ENCODE data around the gene ACAP2. TPM values are rescaled to one million over a fixed set of nuclear protein-coding genes. Genes with fewer than 3 reads are reported as not detected.
"Not testable (repeated sequence)": the region's sequence is repeated elsewhere in the genome, so short reads cannot be mapped to it uniquely, and the experiment has no call there.

ACAP2 gene
- total and polyA plus RNA-seq, 3 experiments from 2014 or later: 39.5 to 47.0 (median 42.9) TPM

DNA sequence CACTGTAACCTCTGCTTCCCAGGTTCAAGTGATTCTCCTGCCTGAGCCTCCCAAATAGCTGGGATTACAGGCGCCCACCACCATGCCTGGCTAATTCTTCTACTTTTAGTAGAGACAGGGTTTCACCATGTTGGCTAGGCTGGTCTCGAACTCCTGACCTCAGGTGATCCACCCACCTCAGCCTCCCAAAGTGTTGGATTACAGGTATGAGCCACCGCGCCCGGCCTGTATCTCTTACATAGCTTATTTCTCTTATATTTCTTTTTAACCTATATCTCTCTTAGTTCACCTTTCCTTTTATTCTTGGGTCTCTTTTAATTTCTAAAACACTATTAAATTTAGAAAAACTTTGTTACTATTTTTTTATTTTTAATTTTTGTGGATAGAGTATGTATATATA is 213.9 kb downstream of the ACAP2 start:
- H3K27ac Mint-ChIP-seq; POLR2A ChIA-PET; H3K27me3 Mint-ChIP-seq; H3K27me3 ChIP-seq (ENCODE audit: insufficient read depth, low read length, poor library complexity, severe bottlenecking); CTCF ChIA-PET; H3K36me3 Mint-ChIP-seq; H3K4me3 ChIP-seq (ENCODE audit: low read length); H3K4me3 Mint-ChIP-seq; H3K4me1 ChIP-seq (ENCODE audit: insufficient read depth, low read length); H3K9me3 ChIP-seq (ENCODE audit: low read length); H3K27ac ChIP-seq (ENCODE audit: low read depth, low read length); DNase-seq; H3K36me3 ChIP-seq (ENCODE audit: insufficient read depth, low read length); H3K9me3 Mint-ChIP-seq: not testable (repeated sequence)
- H3K4me1 Mint-ChIP-seq: peaks cover 16 to 24% (median 20%) of the 10 kb centered on the region in 3 donors

DNA sequence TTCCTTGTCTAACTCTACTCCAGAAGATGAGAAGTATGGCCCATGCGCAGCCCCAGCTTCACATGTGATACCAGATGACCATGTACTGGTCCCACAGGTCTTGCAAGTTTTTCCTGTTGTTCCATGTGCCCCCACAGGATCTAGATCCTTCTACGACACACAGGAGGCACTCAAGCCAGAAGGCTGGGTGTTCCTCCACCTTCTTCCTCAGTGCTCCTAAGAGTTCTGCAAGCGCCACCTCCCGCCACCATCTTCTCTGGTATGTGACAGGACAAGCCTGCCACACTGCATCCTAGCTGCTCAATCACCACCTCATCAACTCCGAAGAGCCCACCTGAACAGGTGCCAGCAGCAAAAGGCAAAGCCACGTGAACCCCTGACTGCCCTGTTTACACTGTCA is 214.9 kb downstream of the ACAP2 start:
- no peaks in the 10 kb centered on the region for H3K27me3 Mint-ChIP-seq
- H3K9me3 ChIP-seq (ENCODE audit: low read length): no peaks in the 10 kb centered on the region
- H3K4me1 ChIP-seq (ENCODE audit: insufficient read depth, low read length): no peaks in the 10 kb centered on the region
- CTCF ChIA-PET: interaction anchor here (1.6 kb wide), 1 partner anchor 44 kb away, joined by 4 read pairs; the partner anchor contains the start of gene XXYLT1
- no peak for DNase-seq
- H3K4me3 Mint-ChIP-seq: no peak overlapping the region
- peaks cover 0 to 5% (median 0%) of the 10 kb centered on the region in 5 donors for H3K9me3 Mint-ChIP-seq
- H3K27ac Mint-ChIP-seq: peak overlapping the region in 2 of 8 donors; percentile 3 to 68
- no peak overlapping the region for H3K27ac ChIP-seq (ENCODE audit: low read depth, low read length)
- POLR2A ChIA-PET: no interaction called here
- no peaks in the 10 kb centered on the region for H3K36me3 ChIP-seq (ENCODE audit: insufficient read depth, low read length)
- no peaks in the 10 kb centered on the region for H3K27me3 ChIP-seq (ENCODE audit: insufficient read depth, low read length, poor library complexity, severe bottlenecking)
- peaks cover 0 to 9% (median 8%) of the 10 kb centered on the region in 3 donors for H3K36me3 Mint-ChIP-seq
- H3K4me3 ChIP-seq (ENCODE audit: low read length): no peak overlapping the region
- H3K4me1 Mint-ChIP-seq: peaks cover 18 to 24% (median 20%) of the 10 kb centered on the region in 3 donors

DNA sequence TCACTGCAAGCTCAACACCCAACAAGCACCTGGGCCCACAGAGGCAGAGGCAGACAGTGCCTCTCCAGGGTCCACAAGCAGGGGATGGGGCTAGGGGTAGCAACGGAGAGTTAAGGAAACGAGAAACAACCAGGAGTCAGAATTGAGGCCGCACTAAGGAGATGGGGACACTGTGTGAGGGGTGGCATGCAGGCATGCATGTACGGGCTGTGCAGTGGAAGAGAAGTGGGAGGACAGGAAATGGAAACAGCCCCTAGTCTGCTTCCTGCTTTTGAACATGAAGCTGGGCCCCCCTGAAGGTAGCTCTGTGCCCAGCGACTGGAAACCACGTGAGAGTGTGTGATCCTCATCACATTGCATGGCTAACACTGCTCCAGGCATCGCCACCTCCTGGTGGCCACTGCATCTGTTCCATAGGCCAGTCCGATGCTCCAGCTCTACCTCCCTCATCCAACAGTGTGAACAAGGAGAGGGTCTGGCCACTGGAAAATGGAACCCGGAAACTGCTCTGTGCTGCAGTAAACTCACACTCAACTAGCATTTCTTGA is 215.8 kb downstream of the ACAP2 start:
- Mint-ChIP-seq H3K4me3 (no peak overlapping the region), H3K36me3 (peaks cover 0 to 12% (median 12%) of the 10 kb centered on the region in 3 donors), H3K9me3 (no peaks in the 10 kb centered on the region), H3K4me1 (peaks cover 18 to 24% (median 20%) of the 10 kb centered on the region in 3 donors), H3K27me3 (no peaks in the 10 kb centered on the region), H3K27ac (peak overlapping the region in 5 of 8 donors; percentile 21 to 77 (median 68))
- Histone ChIP-seq H3K36me3 (ENCODE audit: insufficient read depth, low read length) (no peaks in the 10 kb centered on the region), H3K4me1 (ENCODE audit: insufficient read depth, low read length) (no peaks in the 10 kb centered on the region), H3K27ac (ENCODE audit: low read depth, low read length) (no peak overlapping the region), H3K4me3 (ENCODE audit: low read length) (no peak overlapping the region), H3K27me3 (ENCODE audit: insufficient read depth, low read length, poor library complexity, severe bottlenecking) (no peaks in the 10 kb centered on the region), H3K9me3 (ENCODE audit: low read length) (no peaks in the 10 kb centered on the region)
- ChIA-PET CTCF (interaction anchor here (1.6 kb wide), 1 partner anchor 45 kb away, joined by 4 read pairs; the partner anchor contains the start of gene XXYLT1), POLR2A (no interaction called here)
- no peak for DNase-seq

DNA sequence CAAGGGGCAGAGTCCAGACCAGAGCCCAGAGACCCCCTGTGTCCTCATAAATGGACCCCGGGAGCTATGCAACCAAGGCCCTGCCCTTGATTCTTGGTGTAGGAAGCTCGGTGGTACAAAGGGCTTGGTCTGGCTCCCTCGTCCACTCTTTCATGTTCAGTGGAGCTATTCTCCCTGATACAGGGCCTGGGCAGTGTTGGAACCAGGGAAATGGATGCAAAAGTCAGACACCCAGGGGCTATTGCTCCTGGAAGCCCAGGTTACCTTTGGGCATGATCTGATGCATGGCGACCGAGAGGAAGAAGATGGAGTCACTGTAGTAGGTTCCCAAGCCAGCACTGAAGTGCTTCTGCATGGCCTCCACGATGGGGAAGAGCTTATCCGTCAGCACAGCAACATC is 216.4 kb downstream of the ACAP2 start:
- CTCF ChIA-PET: interaction anchor here (1.6 kb wide), 1 partner anchor 45 kb away, joined by 4 read pairs; the partner anchor contains the start of gene XXYLT1
- Histone ChIP-seq H3K36me3 (ENCODE audit: insufficient read depth, low read length) (no peaks in the 10 kb centered on the region), H3K4me1 (ENCODE audit: insufficient read depth, low read length) (no peaks in the 10 kb centered on the region), H3K9me3 (ENCODE audit: low read length) (no peaks in the 10 kb centered on the region), H3K27ac (ENCODE audit: low read depth, low read length) (no peak overlapping the region), H3K4me3 (ENCODE audit: low read length) (no peak overlapping the region), H3K27me3 (ENCODE audit: insufficient read depth, low read length, poor library complexity, severe bottlenecking) (no peaks in the 10 kb centered on the region)
- no peaks in the 10 kb centered on the region for H3K9me3 Mint-ChIP-seq
- no peak for DNase-seq
- H3K27me3 Mint-ChIP-seq: no peaks in the 10 kb centered on the region
- H3K27ac Mint-ChIP-seq: peak overlapping the region in 1 of 8 donors; percentile 77
- H3K36me3 Mint-ChIP-seq: peaks cover 0 to 12% (median 11%) of the 10 kb centered on the region in 3 donors
- no peak overlapping the region for H3K4me3 Mint-ChIP-seq
- POLR2A ChIA-PET: no interaction called here
- peaks cover 18 to 24% (median 20%) of the 10 kb centered on the region in 3 donors for H3K4me1 Mint-ChIP-seq

DNA sequence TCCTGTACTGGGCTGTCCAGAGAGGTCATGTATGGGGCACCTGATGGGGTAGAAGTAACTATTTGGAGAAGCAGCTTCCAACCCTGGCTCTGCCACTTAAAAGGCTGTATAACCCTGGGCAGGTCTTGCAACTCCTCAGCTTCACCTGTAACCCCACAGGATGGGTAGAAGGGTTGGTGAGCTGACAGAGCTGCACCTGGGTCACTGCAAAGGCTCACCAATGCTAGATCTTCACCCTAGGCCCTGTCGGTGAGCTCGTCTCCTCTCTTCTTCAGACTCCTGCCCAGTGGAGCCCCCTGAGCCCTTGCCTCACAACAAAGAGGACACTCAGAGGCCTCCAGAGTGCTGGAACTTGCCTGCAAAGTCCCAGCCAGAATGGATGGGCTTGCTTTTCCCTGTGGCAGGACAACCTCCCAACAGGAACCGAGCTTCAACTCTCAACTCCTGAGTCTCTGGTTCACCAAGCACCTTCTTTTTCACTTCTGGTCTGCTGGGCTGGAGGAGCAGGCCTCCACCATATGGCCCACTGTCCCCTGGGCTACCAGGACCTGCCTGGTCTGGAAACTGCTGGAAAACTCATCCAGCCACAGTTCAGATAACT is 217.7 kb downstream of the ACAP2 start:
- Mint-ChIP-seq H3K27me3 (no peaks in the 10 kb centered on the region), H3K27ac (no peak overlapping the region), H3K9me3 (no peaks in the 10 kb centered on the region), H3K4me1 (peaks cover 18 to 24% (median 20%) of the 10 kb centered on the region in 3 donors), H3K4me3 (no peak overlapping the region), H3K36me3 (peaks cover 9 to 20% (median 15%) of the 10 kb centered on the region in 3 donors)
- H3K9me3 ChIP-seq (ENCODE audit: low read length): no peaks in the 10 kb centered on the region
- no peaks in the 10 kb centered on the region for H3K27me3 ChIP-seq (ENCODE audit: insufficient read depth, low read length, poor library complexity, severe bottlenecking)
- no peak overlapping the region for H3K27ac ChIP-seq (ENCODE audit: low read depth, low read length)
- ChIA-PET CTCF (no interaction called here), POLR2A (no interaction called here)
- H3K4me1 ChIP-seq (ENCODE audit: insufficient read depth, low read length): no peaks in the 10 kb centered on the region
- H3K36me3 ChIP-seq (ENCODE audit: insufficient read depth, low read length): no peaks in the 10 kb centered on the region
- no peak overlapping the region for H3K4me3 ChIP-seq (ENCODE audit: low read length)
- no peak for DNase-seq

Other genes with a start within 250 kb of the ACAP2 start
- 10 to 100 TPM in 1 of 2 experiments, 1 to 10 TPM in 1; 8.3 to 10.5 TPM for gene XXYLT1, start 171.9 kb downstream of the ACAP2 start, total RNA-seq
- 7.9 TPM for gene XXYLT1, start 171.9 kb downstream of the ACAP2 start, polyA plus RNA-seq
- gene PPP1R2, start 100.3 kb upstream of the ACAP2 start, total RNA-seq: 100 to 1,000 TPM; 106 to 109 TPM
- gene PPP1R2, start 100.3 kb upstream of the ACAP2 start, polyA plus RNA-seq: 209 TPM
- under 1 TPM in 1 of 2 experiments, not detected in 1; 0.20 TPM for gene APOD, start 140.9 kb upstream of the ACAP2 start, total RNA-seq
- not detected for gene APOD, start 140.9 kb upstream of the ACAP2 start, polyA plus RNA-seq